ENCODE data around the gene VPS52.

The VPS52 gene

GRCh38 chr6:33301877-33302276 is 30.2 kb upstream of the VPS52 start:
- H3K4me3 ChIP-seq (ENCODE audit: insufficient read depth, low read depth, low read length, poor library complexity, severe bottlenecking), result no peak overlapping the region
- H3K36me3 ChIP-seq (ENCODE audit: control insufficient read depth, insufficient read depth, low read length), result peaks cover 36% of the 10 kb centered on the region
- no peak overlapping the region for H3K27ac ChIP-seq (ENCODE audit: insufficient read depth, low read length, poor library complexity, severe bottlenecking)
- no peaks in the 10 kb centered on the region for H3K27me3 ChIP-seq (replicated peaks; ENCODE audit: control insufficient read depth, insufficient read depth, low read length, poor library complexity, severe bottlenecking)
- no peaks in the 10 kb centered on the region for H3K9me3 ChIP-seq (ENCODE audit: control insufficient read depth, low read length)
- H3K4me1 ChIP-seq (ENCODE audit: control insufficient read depth, insufficient read depth, low read length, poor library complexity, severe bottlenecking), result peaks cover 14% of the 10 kb centered on the region
- no peak for DNase-seq

- H3K36me3 ChIP-seq (ENCODE audit: control insufficient read depth, insufficient read depth, low read length), result peaks cover 19% of the 10 kb centered on the region
These were observed 27.7 kb upstream of the VPS52 start for GRCh38 chr6:33299237-33299944.

GRCh38 chr6:33298773-33299236 is 27.1 kb upstream of the VPS52 start, which contains the start of gene RGL2:
RGL2 (minus strand) TSS chr6:33298942; CDS start chr6:33298610, 332 bp downstream.
- peak; percentile 47 to 54 (median 54) for DNase-seq
- Histone ChIP-seq H3K27me3 (replicated peaks; ENCODE audit: control insufficient read depth, insufficient read depth, low read length, poor library complexity, severe bottlenecking) (no peaks in the 10 kb centered on the region), H3K27ac (ENCODE audit: insufficient read depth, low read length, poor library complexity, severe bottlenecking) (peak within 1 kb of the TSS; percentile 95), H3K4me1 (ENCODE audit: control insufficient read depth, insufficient read depth, low read length, poor library complexity, severe bottlenecking) (peaks cover 14% of the 10 kb centered on the region), H3K36me3 (ENCODE audit: control insufficient read depth, insufficient read depth, low read length) (peaks cover 13% of the 10 kb centered on the region), H3K4me3 (ENCODE audit: insufficient read depth, low read depth, low read length, poor library complexity, severe bottlenecking) (peak within 1 kb of the TSS; percentile 98), H3K9me3 (ENCODE audit: control insufficient read depth, low read length) (no peaks in the 10 kb centered on the region)

More at GRCh38 chr6:33299237-33299944, 27.7 kb upstream of the VPS52 start:
- peak overlapping the region; percentile 95 for H3K27ac ChIP-seq (ENCODE audit: insufficient read depth, low read length, poor library complexity, severe bottlenecking)
- H3K9me3 ChIP-seq (ENCODE audit: control insufficient read depth, low read length), result no peaks in the 10 kb centered on the region
- peaks cover 14% of the 10 kb centered on the region for H3K4me1 ChIP-seq (ENCODE audit: control insufficient read depth, insufficient read depth, low read length, poor library complexity, severe bottlenecking)
- DNase-seq, result peak; percentile 90 to 92 (median 90)
- no peaks in the 10 kb centered on the region for H3K27me3 ChIP-seq (replicated peaks; ENCODE audit: control insufficient read depth, insufficient read depth, low read length, poor library complexity, severe bottlenecking)
- peak overlapping the region; percentile 98 for H3K4me3 ChIP-seq (ENCODE audit: insufficient read depth, low read depth, low read length, poor library complexity, severe bottlenecking)

- no peaks in the 10 kb centered on the region for H3K27me3 ChIP-seq (replicated peaks; ENCODE audit: control insufficient read depth, insufficient read depth, low read length, poor library complexity, severe bottlenecking)
- H3K4me1 ChIP-seq (ENCODE audit: control insufficient read depth, insufficient read depth, low read length, poor library complexity, severe bottlenecking), result peaks cover 14% of the 10 kb centered on the region
- H3K4me3 ChIP-seq (ENCODE audit: insufficient read depth, low read depth, low read length, poor library complexity, severe bottlenecking), result peak overlapping the region; percentile 98
- H3K9me3 ChIP-seq (ENCODE audit: control insufficient read depth, low read length), result no peaks in the 10 kb centered on the region
- H3K27ac ChIP-seq (ENCODE audit: insufficient read depth, low read length, poor library complexity, severe bottlenecking), result peak overlapping the region; percentile 95
- H3K36me3 ChIP-seq (ENCODE audit: control insufficient read depth, insufficient read depth, low read length), result peaks cover 15% of the 10 kb centered on the region
- peak; percentile 55 to 68 (median 64) for DNase-seq
These were observed 26.5 kb upstream of the VPS52 start for GRCh38 chr6:33297956-33298772.

- no peak for DNase-seq
- peaks cover 14% of the 10 kb centered on the region for H3K4me1 ChIP-seq (ENCODE audit: control insufficient read depth, insufficient read depth, low read length, poor library complexity, severe bottlenecking)
- H3K9me3 ChIP-seq (ENCODE audit: control insufficient read depth, low read length), result no peaks in the 10 kb centered on the region
- H3K27me3 ChIP-seq (replicated peaks; ENCODE audit: control insufficient read depth, insufficient read depth, low read length, poor library complexity, severe bottlenecking), result no peaks in the 10 kb centered on the region
- H3K36me3 ChIP-seq (ENCODE audit: control insufficient read depth, insufficient read depth, low read length), result peaks cover 13% of the 10 kb centered on the region
- H3K4me3 ChIP-seq (ENCODE audit: insufficient read depth, low read depth, low read length, poor library complexity, severe bottlenecking), result no peak overlapping the region
- peak overlapping the region; percentile 95 for H3K27ac ChIP-seq (ENCODE audit: insufficient read depth, low read length, poor library complexity, severe bottlenecking)
These were observed 25.8 kb upstream of the VPS52 start for GRCh38 chr6:33297406-33297955.

- Histone ChIP-seq H3K27ac (ENCODE audit: insufficient read depth, low read length, poor library complexity, severe bottlenecking) (peak overlapping the region; percentile 95), H3K27me3 (replicated peaks; ENCODE audit: control insufficient read depth, insufficient read depth, low read length, poor library complexity, severe bottlenecking) (no peaks in the 10 kb centered on the region), H3K9me3 (ENCODE audit: control insufficient read depth, low read length) (no peaks in the 10 kb centered on the region), H3K4me3 (ENCODE audit: insufficient read depth, low read depth, low read length, poor library complexity, severe bottlenecking) (no peak overlapping the region), H3K4me1 (ENCODE audit: control insufficient read depth, insufficient read depth, low read length, poor library complexity, severe bottlenecking) (peaks cover 14% of the 10 kb centered on the region), H3K36me3 (ENCODE audit: control insufficient read depth, insufficient read depth, low read length) (peaks cover 17% of the 10 kb centered on the region)
- no peak for DNase-seq
These were observed 25.2 kb upstream of the VPS52 start for GRCh38 chr6:33296797-33297405.

- Histone ChIP-seq H3K36me3 (ENCODE audit: control insufficient read depth, insufficient read depth, low read length) (peaks cover 24% of the 10 kb centered on the region), H3K4me3 (ENCODE audit: insufficient read depth, low read depth, low read length, poor library complexity, severe bottlenecking) (no peak overlapping the region), H3K27ac (ENCODE audit: insufficient read depth, low read length, poor library complexity, severe bottlenecking) (no peak overlapping the region), H3K4me1 (ENCODE audit: control insufficient read depth, insufficient read depth, low read length, poor library complexity, severe bottlenecking) (peaks cover 14% of the 10 kb centered on the region), H3K27me3 (replicated peaks; ENCODE audit: control insufficient read depth, insufficient read depth, low read length, poor library complexity, severe bottlenecking) (no peaks in the 10 kb centered on the region), H3K9me3 (ENCODE audit: control insufficient read depth, low read length) (no peaks in the 10 kb centered on the region)
- DNase-seq, result no peak
These were observed 24.1 kb upstream of the VPS52 start for GRCh38 chr6:33295621-33296369.

- Histone ChIP-seq H3K36me3 (ENCODE audit: control insufficient read depth, insufficient read depth, low read length) (peaks cover 24% of the 10 kb centered on the region), H3K4me3 (ENCODE audit: insufficient read depth, low read depth, low read length, poor library complexity, severe bottlenecking) (no peak overlapping the region)
These were observed 22.6 kb upstream of the VPS52 start for GRCh38 chr6:33294086-33294823.

More at GRCh38 chr6:33294086-33294823, 22.6 kb upstream of the VPS52 start:
- Histone ChIP-seq H3K27me3 (replicated peaks; ENCODE audit: control insufficient read depth, insufficient read depth, low read length, poor library complexity, severe bottlenecking) (no peaks in the 10 kb centered on the region), H3K27ac (ENCODE audit: insufficient read depth, low read length, poor library complexity, severe bottlenecking) (no peak overlapping the region), H3K9me3 (ENCODE audit: control insufficient read depth, low read length) (no peaks in the 10 kb centered on the region), H3K4me1 (ENCODE audit: control insufficient read depth, insufficient read depth, low read length, poor library complexity, severe bottlenecking) (peaks cover 14% of the 10 kb centered on the region)
- DNase-seq, result no peak

All from effector memory CD4-positive, alpha-beta T cell (primary cell).